Left ventricle myocardium superior (tissue), 1 donor: ENCODE data around the gene ZNF574. TPM values are rescaled to one million over a fixed set of nuclear protein-coding genes. Genes with fewer than 3 reads are reported as not detected.
"Not testable (repeated sequence)": the region's sequence is repeated elsewhere in the genome, so short reads cannot be mapped to it uniquely, and the experiment has no call there.

ENCODE experiments used
- ATAC-seq: fragments of 200-7000 bp; cut with Tn5 transposase; one replicate; pipeline ENCODE4 v1.9.1; 2020; ENCODE audit warnings: mild to moderate bottlenecking, moderate library complexity
- DNase-seq: peaks from one replicate; pipeline ENCODE4 v3.0.0-alpha.2; 2020
- intact Hi-C: fragments of 100-400 bp; cut with micrococcal nuclease; formaldehyde crosslinking; loops from one replicate; pipeline ENCODE4 v1.11.0; 2022
- long read RNA-seq: library from polyadenylated mRNA; unstranded; transcript quantifications from one replicate; pipeline ENCODE4 v2.0.0, GENCODE V29; 2021
- total RNA-seq: library from RNA; stranded (reverse); fragmentation: NEBNext Ultra II Directional; extraction: Animal tissue kit (Norgen Biotek cat#: 25700); gene quantifications from one replicate; pipeline ENCODE4 v1.2.1, GENCODE V29; 2021
- donor health status: DM: no; HTN: yes; CAD: no; lungs with severe emphysema.

Gene ZNF574, protein sequence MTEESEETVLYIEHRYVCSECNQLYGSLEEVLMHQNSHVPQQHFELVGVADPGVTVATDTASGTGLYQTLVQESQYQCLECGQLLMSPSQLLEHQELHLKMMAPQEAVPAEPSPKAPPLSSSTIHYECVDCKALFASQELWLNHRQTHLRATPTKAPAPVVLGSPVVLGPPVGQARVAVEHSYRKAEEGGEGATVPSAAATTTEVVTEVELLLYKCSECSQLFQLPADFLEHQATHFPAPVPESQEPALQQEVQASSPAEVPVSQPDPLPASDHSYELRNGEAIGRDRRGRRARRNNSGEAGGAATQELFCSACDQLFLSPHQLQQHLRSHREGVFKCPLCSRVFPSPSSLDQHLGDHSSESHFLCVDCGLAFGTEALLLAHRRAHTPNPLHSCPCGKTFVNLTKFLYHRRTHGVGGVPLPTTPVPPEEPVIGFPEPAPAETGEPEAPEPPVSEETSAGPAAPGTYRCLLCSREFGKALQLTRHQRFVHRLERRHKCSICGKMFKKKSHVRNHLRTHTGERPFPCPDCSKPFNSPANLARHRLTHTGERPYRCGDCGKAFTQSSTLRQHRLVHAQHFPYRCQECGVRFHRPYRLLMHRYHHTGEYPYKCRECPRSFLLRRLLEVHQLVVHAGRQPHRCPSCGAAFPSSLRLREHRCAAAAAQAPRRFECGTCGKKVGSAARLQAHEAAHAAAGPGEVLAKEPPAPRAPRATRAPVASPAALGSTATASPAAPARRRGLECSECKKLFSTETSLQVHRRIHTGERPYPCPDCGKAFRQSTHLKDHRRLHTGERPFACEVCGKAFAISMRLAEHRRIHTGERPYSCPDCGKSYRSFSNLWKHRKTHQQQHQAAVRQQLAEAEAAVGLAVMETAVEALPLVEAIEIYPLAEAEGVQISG
- 10.2 TPM for total RNA-seq
- long read RNA-seq, transcript ZNF574-202 (2 exons, 2,940 nt), result major isoform, 8 of 16 reads
- long read RNA-seq, partial matches to known transcripts, result 0 of 16 reads
- long read RNA-seq, other reads (novel, unspliced or antisense), result 8 of 16 reads

DNA sequence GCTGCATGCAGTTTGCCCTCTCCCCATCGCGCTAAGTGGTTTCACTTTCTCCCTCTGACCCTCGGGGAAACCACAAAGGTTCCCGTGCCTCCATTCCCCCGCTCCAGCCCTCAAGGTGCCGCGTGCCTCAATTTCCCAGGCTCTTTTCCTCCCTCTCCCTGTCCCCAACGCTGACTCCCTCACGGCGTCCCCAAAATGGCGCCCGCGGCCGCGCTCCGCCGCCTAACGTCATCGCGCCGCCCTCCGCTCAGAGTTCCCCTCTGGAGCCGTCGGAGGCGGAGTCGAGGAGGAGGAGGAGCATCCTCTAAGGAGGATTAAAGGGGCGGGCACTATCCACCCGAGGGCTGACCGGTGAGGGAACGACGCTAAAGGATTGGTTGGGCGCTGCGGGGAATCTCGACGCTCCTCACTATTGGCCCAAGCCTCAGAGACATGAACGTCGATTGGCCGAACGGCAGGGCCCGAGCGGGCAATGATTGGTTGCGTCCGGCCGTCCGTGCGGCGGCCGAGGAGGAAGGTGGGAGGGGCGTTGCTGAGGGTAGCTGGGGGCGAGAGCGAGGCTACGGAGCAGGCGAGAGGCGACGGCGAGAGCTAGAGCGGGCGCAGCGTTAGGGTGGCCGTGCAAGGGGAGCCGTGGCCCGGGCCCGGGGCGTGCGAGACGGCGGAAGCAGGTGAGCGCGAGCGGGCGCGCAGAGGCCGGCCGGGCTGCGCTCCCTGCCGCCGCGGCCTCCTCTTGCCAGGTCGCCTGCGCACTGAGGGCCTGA is at the start of gene ZNF574:
ZNF574 (plus strand) TSS at position 551 of the 764 bp plus-strand sequence. CDS start 2,441 bp downstream, outside the sequence.
- DNase-seq (peak; percentile 98), ATAC-seq (peak; percentile 98)
- intact Hi-C loops, result no loop called here

DNA sequence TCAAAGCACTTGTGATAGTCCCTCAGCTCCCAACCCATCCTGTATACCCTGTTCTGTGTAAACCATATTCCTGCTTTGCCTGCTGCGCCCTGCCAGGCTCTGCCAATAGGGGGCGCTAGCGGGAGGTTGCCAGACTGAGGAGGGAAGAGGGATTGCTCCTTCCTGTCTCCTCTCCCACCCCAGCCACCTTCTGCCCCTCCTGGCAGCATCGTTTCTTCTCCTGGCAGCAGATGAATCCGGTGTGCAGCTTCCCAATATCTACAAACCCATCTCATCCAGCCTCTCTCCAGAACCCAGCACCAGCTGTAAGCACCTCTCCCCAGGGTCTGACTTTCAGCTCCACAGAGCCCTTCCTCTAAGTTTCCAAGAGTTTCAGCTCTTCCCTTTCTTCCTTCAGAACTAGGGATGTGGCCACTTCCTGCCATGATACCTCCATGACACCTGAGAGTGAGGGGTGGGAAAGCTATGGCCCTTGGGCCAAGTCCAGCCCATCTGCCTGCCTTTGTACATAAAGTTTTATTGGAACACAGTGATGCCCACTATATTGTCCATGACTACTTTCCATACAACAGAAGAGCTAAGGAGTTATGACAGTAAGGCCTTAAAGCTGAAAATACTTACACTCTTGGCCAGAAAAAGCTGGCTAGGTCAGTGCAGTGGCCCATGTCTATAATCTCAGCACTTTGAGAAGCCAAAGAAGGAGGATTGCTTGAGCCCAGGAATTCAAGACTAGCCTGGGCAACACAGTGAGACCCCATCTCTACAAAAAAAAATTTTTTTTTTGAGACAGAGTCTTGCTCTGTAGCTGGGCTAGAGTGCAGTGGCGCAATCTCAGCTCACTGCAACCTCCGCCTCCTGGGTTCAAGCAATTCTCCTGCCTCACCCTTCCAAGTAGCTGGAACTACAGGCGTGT is 47.4 kb upstream of the ZNF574 start:
- no peak for ATAC-seq
- no peak for DNase-seq
- intact Hi-C loops, result no loop called here

DNA sequence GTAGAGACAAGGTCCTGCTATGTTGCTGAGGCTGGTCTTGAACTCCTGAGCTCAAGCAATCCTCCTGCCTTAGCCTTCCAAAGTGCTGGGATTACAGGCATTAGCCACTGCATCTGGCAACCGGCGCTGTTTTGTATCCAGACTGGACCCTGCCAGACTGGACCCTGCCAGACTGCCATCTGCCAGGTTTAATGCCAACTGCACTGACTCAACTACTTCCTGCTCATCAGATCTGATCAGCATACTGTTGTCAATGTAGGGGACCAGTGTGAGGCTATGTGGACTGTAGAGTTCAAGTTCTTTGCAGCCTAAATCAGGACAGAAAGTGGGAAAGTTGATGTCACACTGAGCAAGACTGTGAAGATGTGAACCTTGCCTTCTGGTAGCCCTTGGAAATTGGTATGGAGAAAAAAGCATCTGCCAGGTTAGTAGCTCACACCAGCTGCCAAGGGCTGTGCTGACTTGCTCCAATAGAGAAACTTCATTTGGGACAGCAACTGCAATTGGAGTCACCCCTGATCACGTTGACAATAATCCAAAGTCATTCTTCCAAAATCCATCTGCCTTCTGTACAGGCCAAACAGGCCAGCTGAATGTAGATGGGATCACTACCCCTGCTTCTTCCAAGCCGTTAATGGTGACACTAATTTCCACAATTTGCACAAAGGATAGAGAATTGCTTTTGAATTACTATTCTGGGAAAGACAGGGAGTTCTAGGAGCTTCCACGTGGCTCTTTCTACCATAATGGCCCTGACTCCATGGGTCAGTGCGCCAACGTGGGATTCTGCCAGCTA is 45.1 kb upstream of the ZNF574 start:
- ATAC-seq (no peak), DNase-seq (no peak)
- intact Hi-C loops, result no loop called here

DNA sequence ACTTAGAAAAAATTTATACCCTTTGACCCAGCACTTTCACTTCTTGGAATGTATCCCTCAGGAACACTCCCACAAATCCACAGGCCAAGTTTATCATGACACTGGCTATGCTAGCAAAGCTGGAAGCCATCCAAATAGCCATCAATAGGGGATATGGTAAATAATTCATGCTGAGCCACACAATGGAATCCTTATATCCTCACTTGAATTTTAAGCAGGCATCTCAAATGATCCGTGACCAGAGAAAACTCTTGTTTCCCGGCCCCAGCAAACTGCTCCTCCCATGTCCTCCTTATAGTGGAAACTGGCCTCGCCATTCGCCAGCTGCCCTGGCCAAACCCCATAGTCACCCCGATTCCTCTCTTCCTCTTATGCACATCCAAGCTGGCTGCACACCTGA is 43.5 kb upstream of the ZNF574 start:
- DNase-seq (no peak), ATAC-seq (no peak)
- intact Hi-C loops, result no loop called here

DNA sequence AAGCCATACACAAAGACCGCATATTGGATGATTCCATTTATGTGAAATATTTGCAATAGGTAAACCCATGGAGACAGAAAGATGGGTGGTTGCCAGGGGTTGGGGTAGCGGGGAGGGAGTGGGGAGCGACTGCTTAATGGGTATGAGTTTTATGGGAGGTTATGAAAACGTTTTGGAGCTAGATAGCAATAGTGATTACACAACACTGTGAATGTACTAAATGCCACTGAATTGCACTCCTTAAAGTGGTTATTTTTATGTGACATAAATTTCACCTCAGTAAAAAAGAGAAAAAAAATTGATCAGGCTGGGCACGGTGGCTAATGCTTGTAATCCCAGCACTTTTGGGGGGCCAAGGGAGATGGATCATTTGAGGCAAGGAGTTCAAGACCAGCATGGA is 42.6 kb upstream of the ZNF574 start:
- intact Hi-C loops, result no loop called here
- no peak for DNase-seq
- ATAC-seq, result no peak

DNA sequence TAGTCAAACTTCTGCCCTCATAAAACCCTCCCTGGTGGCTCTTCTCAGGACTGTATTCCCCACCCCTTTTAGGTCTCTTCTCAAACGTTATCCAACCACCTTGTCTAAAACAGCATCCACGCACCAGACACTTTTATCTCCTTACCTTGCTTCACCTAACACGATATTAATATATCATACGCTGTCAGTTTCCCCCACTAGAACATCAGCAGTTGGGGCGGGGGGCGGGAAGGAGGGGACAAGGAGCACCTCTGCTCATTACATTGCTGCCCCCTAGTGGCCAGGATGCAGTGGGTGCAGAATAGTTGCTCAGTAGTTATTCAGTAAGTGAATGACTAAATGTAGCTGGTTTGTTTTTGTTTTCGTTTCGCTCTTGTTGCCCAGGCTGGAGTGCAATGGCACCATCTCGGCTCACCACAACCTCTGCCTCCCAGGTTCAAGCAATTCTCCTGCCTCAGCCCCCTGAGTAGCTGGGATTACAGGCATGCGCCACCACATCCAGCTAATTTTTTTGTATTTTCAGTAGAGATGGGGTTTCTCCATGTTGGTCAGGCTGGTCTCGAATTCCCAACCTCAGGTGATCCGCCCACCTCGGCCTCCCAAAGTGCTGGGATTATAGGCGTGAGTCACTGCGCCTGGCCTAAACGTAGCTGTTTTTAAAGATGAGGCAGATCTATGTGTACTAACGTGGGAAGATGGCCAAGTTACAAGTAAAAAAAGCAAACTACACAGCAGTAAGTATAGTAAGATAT is 41.1 kb upstream of the ZNF574 start:
- peak; percentile 54 for DNase-seq
- intact Hi-C loops, ATAC-seq: not testable (repeated sequence)

DNA sequence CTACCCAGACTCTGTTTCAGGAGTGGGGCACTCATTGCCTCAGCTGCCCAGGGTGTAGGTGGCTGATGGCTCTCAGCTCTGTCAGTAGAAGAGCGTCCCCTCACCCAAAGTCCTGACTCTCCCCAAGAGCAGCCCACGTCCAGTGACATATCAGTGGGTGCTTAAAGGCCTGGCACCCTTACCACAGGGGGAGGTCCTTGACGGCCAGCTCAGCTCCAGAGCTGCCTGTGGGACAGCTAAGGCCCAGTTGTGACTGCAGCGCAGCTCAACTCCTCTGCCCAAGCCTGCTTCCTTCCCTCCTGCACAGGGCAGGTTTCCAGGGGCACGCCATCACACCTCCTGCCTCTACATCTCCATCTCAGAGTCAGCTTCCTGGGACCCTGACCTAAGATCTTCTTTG is 38.3 kb upstream of the ZNF574 start:
- intact Hi-C loops, result no loop called here
- ATAC-seq, result peak; percentile 60
- DNase-seq, result peak; percentile 51

DNA sequence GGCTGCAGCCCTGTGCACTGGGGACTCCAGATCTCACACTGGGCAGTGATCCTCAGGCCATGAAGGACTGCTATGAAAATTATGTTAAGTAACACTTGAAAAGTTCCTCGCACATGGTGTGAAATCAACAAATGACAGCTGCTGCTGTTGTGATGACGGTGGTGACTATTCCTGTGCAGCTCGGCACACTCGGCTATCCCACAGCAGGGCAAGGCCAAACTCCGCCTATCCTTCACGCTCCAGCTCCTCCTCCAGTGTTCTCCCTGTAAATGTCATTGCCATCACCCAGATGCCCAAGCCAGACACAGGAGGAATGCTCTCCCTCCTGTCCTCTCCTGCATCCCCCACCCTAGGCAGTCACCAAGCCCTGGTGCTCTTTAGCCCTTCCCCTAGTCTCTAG is 37.3 kb upstream of the ZNF574 start:
- DNase-seq, result peak; percentile 81
- intact Hi-C loops, result no loop called here
- ATAC-seq, result peak; percentile 92

DNA sequence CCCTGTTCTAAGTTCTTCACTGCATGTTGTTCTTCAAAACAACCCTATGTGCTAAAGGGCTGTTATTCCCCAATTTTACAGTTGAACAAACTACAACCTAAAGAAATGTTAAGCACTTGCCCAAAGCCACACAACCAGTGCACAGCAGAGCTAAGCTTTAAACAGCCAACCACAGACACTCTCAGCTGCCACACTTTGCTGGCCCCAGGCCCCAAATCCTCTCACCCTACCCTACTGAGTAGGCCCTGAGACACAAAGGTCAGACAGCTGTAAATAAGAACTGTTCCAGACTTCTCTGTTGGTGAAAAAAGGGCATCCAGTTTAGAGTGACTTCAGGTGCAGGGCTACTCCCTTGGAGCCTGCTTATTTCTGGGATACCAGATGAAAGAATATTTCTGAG is 35.9 kb upstream of the ZNF574 start:
- no peak for ATAC-seq
- intact Hi-C loops, result no loop called here

DNA sequence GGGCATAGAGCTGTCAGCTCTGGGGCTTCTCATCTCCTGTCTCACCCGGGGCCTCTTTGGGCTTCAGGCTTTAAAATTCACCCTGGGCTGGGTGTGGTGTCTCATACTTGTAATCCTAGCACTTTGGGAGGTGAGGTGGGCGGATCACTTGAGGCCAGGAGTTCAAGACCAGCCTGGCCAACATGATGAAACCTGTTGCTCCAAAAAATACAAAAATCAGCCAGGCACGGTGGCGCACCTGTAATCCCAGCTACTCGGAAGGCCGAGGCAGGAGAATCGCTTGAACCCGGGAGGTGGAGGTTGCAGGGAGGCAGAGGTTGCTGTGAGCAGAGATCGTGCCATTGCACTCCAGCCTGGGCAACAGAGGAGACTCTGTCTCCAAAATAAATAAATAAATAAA is 35.5 kb upstream of the ZNF574 start:
- intact Hi-C loops, DNase-seq, ATAC-seq: not testable (repeated sequence)

More for the DNA sequence above, 35.9 kb upstream of the ZNF574 start:
- DNase-seq, result no peak

DNA sequence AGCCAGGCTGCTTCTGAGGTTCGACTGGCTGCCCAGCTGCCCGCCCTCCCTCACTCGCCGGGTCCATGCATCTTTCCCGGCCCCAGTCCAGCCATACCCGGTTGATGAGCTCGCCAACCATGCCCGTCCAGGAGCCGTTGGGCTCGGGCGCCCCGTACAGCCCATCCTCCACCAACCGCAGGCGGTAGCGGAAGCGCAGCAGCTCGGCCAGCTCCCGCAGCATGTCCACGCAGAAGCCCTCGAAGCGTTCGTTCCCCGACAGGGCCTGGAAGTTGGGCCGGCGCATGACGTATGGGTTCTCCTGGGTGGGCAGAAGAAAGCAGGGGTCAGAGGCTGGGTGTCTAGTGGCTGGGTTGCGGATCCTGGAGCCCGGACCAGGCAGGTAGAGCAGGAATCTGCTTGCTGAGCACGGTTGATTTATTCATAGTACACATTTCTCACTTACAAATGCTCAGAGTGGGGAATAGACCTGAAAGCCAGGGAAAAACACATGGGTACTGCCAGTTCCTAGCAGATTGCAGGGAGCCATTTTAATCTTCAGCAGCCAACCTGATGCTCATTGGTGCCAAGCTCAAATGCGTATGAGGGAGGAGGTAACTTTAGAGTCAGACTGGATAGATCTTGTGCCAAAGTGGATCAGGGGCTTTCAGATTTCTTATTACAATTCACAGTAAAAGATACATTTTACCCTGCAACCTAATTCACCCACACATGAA is 33.4 kb upstream of the ZNF574 start:
- ATAC-seq (no peak), DNase-seq (no peak)
- intact Hi-C loops, result no loop called here

DNA sequence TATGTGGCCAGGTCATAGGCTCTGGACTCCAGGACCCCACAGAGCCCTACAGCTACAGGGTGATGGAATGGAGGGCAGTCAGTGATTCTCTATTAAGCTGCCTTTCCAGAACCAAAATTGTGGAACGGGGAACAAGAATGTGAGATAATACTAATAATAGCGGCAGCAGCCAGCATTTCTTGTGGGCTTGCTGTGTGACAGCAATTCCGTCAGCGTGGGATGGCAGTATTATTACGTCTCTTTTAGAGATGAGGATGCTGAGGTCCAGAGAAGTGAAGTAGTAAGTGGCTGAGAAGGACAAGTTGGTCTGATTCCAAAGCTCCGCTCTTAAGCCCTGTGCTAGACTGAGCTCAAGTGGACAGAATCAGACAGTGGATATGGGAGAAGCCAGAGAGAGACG is 30.4 kb upstream of the ZNF574 start:
- DNase-seq, result no peak
- intact Hi-C loops, result no loop called here
- no peak for ATAC-seq

DNA sequence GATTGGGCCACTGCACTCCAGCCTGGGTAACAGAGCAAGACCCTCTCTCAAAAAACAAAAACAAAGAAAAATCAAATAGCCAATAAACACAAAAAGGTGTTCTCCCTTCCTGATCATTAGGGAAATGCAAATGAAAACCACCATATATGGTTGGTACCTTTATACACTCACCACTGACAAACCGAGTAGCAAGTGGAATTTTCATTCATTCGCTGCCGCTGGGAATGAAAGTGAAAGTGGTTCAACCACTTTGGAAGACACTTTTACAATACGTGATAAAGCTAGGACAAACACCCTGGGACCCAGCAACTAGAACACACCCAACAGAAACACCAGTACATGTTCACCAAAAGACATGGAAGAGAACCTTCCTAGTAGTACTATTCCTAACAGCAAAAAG is 27.0 kb upstream of the ZNF574 start:
- ATAC-seq (peak; percentile 44), DNase-seq (no peak)
- intact Hi-C loops, result no loop called here

DNA sequence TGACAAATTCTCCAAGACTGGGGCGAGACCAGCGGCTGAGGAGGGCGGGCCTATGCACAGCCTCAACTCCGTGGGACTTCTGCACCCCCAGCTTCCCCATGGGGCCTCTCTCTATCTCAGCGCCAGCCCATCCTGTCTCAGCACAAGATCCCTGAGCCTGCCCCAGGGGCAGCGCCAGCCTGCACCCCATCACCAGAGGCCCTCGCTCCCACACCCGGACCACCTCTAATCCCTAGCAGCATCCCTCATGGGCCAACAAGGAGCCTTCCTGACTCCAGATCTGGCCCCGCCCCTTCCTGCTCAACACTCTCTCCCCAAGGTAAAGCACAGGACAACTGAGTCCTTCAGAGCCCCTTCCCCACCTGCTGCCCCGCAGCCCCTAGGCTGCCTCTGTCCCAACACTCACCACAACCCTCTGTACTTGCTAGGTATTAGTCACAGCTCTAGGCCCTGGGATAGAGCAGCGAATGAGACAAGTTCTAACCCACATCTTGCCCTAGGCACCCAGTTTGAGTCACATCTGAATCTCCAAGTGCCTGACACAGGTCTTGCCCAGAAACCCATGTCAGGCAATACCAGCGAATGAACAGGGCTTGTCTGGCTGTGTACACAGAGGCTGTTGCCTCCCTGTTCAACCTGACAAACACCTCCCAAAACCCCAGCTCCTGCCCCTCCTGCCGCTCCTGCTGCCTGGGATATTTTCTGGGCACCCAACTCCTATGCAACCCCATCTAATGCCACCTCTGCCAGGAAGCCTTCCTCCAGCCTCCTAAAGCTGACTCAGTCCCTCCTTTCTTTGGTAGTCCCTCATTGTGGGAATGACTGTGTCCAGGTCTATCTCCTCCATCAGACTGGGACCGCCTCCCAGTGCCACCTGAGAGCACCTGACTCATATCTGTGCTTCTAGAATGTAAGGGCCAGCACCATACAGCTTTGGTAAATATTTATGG is 24.5 kb upstream of the ZNF574 start:
- intact Hi-C loops, result no loop called here
- ATAC-seq (no peak), DNase-seq (no peak)

DNA sequence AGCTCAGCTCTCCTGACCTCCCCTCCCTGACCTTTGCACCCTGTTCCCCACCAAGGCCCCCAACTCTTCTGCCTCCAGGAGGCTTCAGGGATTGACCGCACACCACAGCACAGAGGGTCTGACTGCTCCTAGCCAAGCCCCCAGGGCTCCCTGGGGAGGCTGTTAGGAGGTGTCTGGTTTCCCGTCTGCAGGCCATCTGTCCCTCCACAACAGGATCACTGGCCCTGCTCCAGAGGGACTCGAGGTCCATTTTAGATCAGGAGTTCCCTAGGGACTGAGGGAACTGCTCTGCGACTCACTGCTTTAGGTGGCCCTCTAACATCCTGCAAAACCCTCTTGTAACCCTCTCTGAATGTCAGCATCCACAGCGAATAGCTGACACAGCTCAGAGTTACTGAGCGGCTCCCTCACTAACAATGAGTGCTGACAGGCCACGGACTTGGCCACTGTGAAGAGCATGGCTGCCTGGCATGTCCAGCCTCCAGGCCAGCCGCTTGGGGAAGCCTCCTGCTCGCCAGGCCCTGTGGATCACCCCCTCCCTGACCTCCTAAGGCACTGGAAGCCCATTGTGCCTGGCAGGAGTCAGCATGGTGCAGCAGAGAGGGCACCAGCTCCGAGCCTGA is 23.6 kb upstream of the ZNF574 start:
- peak; percentile 64 for ATAC-seq
- intact Hi-C loops, result no loop called here
- peak; percentile 50 for DNase-seq
